TTC549 (cell line): ENCODE data around the gene TSC1.
"Not testable (repeated sequence)": the region's sequence is repeated elsewhere in the genome, so short reads cannot be mapped to it uniquely, and the experiment has no call there.

Experiments used
- FAIRE-seq: peaks from 2 replicates; lab custom pipeline; 2012; peaks lifted over from hg19 to GRCh38; lab: Jason Lieb, UNC

Gene TSC1

DNA sequence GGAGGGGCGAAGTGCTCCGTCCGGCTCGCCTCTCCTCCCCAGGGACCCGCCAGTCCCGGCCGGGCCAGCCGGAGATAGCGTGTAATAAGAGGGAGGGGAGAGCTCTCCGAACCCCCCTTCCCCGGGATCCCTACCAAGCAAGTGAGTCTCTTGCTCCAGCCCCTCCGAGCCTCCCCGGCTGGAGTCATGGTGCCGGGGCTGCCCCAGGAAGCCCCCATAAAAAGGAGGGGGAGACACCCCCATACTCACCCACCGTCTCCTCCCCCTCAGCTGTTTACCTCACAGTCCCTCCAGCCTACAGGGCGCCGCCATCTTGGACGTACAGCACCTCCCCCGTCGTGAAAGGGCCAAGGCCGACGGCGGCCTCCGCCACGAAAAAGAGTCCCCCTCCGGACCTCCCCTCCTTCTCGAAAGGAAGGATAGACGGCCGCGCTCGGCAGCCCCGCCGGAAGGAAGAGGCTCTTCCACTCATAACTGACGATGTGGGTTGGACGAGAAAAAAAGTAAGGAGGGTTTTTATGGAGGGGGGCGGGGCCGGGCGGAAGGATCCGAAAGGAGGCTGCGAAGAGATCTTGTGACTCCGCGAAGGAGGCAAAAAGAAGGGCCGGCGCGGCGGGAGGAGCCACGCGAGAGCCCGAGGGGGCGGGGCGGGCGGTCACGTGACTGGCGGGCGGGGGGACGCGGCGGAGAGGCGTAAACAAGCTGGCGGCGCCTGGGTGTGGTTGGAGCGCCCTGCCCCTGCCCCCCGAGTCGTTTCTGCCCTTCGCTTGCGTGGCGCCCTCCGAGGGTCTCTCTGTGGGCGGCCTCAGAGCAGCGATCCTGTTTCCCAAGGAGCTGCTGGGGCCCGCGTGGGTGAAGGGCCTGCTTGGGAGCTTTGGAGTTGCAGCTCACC lies at the start of gene TSC1:
Gene TSC1, minus strand, starts transcription at position 323 of the 892 bp plus-strand sequence. CDS start 15,744 bp downstream, outside the sequence.
- no peak for FAIRE-seq

DNA sequence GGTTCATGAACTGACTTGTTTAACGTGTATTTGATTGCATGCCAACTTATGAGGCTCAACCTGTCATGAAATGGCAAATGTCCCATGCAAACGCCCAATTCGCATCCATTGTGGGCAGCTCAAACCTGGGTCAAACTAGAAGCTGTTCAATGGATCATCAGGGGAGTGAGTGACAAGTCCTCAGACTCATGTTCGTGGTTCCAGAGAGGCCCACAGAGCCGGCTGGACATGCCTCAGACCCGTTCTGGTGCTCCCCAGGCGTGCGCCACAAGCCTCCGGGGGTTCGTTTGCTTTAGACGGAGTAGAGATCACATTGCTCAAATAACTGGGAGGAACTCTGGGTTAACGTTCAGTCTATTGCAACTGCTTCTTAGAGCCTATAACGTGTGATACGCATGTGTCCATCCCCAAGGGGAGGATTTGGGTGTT lies 49.1 kb upstream of the TSC1 start:
- no peak for FAIRE-seq

DNA sequence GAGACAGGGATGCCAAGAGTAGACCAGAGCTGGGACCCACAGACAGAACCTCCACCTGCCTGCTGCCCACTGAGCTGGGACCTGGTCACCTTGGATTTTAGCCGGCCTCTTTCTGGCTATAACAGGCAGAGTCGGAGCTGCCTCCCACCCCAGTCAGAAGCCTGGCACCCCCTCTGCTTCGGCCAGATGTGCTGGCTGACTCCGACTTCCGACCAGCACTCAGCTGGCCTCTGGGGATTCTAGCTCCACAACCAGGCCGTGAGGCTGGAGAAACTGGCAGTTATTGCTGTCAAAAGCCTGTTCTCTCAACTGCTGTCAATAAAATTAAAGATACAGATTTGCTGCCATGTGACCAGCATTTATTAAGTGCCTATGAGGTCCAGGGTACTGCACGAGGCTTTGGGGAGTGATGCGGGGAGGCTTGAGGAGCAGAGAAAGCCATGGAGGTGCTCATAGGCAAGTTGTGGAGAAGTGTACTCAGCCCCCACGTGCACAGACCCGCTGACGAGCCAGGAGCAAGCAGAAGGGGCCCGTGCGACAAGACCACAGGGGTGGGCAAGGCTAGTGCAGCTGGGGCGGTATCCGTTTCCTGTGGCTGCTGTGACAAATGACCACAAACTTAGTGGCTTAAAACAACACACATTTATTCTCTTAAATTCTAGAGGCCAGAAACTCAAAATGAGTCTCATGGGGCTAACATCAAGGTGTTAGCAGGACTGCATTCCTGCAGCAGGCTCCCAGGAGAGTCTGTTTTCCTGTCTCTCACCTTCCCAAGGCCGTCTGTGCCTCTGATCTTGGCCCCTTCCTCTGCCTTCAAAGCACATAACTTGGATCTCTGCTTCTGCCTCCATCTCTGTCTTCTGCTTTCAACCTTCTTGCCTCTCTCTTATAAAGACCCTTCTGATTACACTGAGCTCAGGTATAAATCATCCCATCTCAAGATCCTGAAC lies 47.2 kb upstream of the TSC1 start:
- FAIRE-seq: no peak

DNA sequence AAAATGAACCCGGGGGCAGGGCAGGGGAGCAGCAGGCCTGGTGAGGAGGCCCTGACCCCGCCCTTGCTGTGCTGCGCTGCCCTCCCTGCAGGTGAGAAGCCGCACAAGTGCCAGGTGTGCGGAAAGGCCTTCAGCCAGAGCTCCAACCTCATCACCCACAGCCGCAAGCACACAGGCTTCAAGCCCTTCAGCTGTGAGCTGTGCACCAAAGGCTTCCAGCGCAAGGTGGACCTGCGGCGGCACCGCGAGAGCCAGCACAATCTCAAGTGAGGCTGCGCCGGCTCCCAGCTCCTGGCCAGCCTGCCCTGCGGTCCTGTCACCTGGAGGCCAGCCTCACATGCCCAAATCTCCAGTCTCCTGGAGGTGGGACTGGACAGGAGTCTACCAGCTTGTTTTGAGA lies 46.4 kb upstream of the TSC1 start:
- no peak for FAIRE-seq

DNA sequence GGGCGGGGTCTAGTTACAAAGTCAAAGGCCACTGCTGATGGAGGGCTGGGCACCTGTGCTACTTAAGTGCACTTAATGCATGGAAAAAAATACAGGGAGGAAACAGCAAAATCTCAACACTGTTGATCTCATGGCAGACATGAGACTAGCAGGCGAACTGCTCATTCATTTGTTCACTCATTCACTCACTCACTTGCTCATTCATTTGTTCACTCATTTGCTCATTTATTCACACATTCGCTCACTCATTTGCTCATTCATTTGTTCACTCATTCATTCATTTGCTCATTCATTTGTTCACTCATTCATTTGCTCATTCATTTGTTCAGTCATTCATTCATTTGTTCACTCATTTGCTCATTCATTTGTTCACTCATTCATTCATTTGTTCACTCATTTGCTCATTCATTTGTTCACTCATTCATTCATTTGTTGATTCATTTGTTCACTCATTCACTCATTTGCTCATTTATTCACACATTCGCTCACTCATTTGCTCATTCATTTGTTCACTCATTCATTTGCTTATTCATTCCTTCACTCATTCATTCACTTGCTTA lies 45.7 kb upstream of the TSC1 start:
- not testable (repeated sequence) for FAIRE-seq

DNA sequence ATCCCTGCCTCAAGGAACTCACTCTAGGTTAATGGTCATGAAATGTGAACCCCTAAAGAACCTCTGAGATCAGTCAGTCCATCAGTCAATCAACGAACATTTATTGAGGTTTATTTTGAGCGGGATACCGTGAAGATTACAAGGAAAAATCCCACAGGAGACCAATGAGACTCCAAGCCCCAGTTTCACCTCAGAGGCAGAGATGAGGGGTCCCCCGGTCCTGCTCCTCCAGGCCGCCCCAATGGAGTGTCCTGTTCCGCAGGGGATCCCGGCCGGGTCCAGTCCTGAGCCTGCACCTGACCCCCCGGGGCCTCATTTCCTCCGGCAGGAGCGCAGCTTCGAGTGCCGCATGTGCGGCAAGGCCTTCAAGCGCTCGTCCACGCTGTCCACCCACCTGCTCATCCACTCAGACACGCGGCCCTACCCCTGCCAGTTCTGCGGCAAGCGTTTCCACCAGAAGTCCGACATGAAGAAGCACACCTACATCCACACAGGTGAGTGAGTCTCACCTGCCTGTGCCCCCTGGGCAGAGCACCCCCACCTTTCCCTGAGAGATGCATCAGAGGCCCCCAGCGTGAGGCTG lies 45.1 kb upstream of the TSC1 start:
- no peak for FAIRE-seq

DNA sequence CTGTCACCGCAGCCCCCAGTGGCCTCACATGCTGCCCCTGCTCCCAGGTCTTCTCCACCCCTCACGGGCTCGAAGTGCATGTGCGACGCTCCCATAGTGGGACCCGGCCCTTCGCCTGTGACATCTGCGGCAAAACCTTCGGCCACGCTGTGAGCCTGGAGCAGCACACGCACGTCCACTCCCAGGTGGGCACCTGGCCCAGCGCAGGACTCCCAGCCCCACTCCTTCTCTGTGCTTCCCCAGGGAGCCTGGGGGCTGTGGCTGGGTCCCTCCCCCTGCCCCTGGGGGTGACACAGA lies 44.5 kb upstream of the TSC1 start:
- FAIRE-seq: no peak

DNA sequence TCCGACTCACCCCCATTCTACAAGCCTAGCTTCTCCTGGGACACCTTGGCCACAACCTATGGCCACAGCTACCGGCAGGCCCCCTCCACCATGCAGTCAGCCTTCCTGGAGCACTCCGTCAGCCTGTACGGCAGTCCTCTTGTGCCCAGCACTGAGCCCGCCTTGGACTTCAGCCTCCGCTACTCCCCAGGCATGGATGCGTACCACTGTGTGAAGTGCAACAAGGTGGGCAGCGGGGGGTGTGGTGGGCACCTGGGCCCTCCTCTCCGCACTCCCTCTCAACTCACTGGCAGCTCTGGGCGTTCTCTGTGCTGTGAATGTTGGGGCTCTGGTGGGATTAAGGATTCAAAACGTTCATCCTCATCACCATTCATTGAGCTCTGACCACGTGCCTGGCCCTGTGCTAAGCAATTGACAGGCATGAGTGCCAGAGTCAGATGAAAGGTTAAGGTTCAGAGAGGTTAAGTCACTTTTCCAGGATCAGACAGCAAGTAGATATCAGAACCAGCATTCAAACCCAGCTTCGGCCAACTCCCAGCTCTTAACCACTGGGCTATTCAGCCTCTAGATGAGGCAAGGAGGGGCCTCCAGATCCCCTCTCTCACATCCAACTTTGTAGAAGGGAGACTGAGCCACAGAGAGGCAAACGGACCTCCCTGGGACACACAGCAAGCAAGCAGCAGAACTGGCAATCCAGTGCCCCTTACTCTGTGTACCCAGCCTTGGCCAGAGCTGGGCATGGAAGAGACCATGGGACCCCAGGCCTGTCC lies 44.0 kb upstream of the TSC1 start:
- FAIRE-seq: no peak

DNA sequence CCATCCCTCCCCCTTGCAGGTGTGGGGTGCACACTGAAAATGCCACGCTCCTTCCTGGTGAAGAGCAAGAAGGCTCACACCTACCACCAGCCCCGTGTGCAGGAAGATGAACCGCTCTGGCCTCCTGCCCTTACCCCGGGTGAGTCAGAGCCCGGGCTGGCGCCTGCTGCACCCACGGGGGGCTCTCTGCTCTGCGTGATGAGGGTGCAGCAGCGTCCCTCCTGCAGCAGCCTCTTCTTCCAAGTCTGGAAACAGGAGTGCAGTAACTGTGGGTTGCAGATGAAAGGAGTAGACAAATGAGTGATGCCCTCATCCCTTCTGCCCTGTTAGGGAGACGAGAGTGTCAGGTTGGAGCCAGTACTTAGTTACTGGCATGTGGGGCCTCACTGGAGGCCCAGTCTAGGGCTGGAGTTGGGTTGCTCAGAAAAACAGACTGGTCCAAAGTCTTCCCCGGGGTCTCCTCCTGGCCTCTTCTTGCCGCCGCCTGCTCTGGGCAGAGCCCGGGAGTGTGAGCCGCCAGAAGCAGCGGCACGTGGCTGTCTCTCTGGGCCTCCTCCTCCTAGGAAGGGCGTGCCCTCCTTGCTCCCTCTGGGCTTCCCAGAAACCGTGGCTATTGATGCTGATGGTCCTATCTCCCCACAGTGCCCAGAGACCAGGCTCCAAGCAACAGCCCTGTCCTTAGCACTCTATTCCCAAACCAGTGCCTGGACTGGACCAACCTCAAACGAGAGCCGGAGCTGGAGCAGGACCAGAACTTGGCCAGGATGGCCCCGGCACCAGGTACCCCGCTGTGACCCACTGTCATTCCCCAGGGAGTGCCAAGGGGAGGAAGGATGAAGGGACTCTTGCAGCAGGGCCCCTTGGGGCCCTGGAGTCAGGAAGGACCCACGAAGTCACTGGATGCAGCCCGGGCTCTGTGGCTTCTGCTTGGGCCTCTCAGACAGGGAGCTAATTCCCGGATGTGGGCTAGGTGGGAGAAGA lies 42.5 kb upstream of the TSC1 start:
- FAIRE-seq: no peak

DNA sequence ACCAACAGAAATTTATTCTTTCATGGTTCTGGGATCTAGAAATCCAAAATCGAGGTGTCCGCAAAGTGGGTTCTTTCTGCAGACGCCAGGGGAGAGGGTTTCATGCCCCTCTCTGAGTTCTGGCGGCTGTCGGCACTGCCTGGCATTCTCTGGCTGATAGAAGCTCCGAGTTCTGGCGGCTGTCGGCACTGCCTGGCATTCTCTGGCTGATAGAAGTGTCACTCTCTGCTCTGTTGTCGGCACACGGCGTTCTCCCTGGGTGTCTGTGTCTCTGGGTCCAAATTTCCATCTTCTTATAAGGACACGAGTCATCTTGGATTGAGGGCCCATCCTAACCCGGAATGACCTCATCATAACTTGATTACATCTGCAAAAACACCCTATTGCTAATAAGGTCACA lies 41.7 kb upstream of the TSC1 start:
- FAIRE-seq: no peak

DNA sequence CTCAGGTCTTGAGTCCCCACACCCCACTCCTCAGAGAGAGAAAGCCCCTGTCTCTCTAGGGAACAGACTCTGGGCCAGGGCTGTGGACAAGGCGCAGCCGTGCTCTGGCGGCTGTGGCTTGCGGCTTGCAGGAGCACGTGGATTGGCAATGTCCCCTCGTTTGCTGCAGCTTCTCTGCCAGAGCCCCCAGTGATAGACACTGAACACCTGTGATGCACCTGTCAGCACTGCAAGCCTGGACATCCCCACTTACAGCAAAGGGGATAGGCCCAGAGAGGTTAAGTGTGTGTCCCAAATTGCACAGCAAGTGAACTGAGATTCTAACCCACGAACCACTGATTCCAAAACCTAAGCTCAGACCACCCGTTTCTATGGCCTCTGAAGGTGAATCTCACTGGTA lies 41.1 kb upstream of the TSC1 start:
- no peak for FAIRE-seq

DNA sequence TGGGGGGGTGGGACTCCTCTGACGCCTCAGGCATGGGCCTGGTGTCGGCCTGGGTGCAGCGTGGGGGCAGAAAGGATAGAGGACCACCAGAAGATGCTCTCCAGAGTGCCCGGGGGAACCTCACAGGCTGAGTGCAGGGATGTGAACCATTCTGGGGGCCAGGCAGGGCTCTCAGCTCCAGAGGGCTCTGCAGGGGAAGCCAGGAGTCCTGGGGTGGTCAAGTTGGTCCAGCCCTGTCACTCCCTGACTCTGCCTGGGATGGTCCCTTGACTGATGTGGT lies 40.6 kb upstream of the TSC1 start:
- FAIRE-seq: no peak

DNA sequence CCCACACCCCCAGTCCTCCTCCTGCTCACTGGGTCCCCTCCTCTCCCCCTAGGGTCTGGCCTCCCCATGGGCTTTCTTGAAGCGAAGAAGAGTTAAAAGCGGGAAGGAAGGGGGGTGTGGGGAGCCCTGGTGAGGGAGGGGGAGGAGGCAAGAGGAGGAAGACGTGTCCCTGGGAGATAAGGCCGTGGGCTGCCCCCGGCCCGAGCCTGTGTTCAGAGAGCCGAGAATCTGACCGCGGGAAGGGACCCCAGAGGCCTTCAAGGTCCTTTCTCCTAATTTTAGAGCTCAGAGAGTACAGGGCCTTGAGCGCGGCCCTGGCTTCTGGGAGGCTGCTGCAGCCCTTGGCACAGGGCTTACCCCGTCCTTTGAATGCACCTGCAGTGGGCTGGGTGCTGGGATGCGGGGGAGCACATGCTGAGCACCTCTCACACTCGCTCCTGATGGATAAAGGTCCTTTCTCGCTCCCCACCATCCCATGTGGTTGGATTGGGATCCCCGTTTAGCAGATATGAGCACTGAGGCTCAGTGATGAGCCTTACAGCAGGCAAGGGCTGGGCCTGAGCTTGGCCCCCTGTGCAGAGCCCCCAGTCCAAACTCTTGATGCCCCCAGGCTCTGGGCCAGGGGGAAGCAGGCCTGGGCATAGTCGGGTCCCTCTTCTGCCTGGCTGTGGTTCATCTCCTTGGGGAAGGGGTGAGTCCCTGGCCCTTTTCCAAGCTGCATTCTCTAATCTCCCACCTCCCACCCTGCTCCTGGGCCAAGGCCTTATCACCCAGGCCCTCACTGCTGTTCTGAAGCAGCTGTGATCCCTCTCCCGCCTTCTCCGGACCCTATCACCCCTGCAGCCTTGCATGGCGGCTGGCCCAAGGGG lies 40.0 kb upstream of the TSC1 start:
- FAIRE-seq: no peak

DNA sequence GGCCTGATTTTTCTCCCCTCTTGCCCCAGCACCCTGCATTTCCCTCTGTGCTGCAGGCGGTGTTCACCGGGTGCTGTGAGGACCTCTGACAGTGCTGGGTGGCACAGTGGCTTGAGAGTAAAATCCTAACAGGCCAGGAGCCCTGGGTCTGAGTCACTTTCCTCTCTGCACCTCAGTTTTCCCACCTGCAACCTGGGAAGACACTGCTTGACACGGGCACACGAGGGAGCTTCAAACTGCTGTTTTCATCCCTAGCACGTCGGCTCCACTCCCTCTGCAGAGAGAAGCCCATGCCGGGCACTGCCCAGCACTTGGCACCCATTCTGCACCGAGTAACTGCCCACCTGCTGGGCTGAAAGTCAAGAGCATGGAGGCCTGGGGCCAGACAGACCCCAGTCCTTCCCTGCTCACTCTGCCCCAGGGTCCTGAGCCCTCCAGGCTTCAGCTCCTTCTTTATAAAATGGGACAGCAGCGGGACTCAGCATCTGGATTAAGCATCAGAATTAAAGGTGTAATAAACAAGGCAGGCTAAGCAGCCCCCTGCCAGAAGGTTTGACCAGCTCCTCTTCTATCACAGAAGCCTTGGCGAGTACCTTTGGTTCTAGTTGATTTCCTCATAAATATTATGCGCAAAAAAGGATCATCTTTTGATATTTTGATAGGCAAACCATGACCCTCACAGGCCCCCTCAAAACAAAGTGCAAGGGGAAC lies 39.2 kb upstream of the TSC1 start:
- FAIRE-seq: no peak

DNA sequence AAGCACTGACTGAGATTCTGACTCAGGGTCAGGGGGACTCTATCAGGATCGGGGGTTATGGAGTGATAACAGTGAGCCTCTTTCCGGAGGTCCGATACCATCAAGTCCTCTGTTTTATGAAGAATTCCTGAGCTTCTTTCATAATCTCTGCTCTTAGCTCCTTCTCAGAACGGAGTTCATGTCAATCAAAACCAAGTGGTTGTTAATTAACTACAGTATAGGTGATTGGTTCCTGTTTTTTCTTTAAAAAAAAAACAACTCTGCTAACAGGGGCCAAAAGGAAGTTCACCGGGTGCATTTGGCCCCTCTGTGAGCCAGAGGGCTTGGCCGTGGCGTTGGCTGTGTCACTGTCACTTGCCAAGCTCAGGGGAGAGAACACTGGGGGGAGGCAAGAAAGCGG lies 38.0 kb upstream of the TSC1 start:
- no peak for FAIRE-seq

DNA sequence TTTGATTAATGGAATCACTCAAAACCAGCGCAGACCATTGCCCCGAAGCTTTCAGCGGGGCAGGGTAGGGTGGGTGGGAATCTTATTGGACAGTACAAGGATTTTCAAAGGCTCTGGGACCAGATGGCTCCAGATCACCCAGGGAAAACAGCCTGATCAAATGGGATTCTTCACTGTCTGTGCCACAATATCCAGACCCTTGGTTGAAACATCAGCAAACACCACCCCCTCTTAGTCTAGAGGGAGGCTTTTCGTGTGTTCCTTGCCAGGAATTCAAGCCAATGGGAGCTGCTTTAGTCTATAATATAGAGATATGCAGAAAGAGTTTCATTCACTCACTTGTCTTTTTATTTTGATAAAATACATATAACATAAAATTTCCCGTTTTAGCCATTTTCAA lies 35.7 kb upstream of the TSC1 start:
- FAIRE-seq: no peak

DNA sequence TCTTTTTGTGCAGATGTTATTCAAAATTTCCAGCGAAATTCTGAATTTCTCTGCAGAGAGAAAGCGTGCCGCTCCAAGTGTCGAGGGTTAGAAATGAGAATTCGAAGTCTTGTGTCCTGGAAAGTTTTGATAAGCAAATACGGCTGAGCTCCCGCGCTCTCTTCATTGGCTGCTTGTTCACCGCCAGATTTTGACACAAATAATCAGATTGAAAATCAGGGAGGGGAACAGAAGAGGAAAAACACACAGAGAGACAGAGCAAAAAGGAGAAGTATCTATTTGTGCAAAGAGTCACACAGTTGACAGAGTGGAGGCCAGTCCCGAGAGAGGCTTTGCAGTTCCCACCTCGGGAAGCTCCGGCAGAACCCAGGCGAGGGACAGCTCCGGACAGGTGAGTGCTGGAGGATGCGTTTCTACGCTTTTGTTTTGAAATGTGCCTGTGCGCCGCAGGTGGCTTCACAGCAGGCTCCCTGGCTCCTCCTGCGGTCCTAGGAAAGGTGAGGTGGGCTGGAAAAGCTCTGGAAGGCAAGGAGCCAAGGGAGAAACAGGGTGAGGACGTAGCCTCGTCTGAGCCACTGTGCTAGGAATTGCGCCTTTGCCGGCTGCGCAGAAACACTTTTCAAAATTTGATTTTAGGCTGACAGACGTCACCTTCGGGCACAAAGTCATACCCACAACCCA lies 34.2 kb upstream of the TSC1 start, which contains the start of gene GFI1B:
Gene GFI1B, plus strand, starts transcription at position 244 of the 681 bp plus-strand sequence. CDS start 7,985 bp downstream, outside the sequence.
- no peak for FAIRE-seq

DNA sequence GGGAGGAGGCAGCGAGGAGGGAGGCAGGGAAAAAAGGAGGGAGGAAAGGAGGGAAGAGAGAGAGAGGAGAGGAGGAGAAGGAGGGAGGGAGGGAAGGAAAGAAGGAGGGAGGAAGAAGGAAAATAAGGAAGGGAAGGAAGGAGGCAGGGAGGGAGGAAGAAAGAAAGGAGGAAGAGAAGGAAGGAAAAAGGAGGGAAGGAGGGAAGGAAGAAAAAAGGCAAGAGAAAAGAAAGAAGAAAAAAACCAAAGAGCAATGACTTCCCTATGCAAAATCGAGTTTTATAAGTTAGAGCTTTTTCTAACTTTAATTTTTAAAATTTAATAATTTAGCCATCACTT lies 33.7 kb upstream of the TSC1 start:
- FAIRE-seq: no peak

DNA sequence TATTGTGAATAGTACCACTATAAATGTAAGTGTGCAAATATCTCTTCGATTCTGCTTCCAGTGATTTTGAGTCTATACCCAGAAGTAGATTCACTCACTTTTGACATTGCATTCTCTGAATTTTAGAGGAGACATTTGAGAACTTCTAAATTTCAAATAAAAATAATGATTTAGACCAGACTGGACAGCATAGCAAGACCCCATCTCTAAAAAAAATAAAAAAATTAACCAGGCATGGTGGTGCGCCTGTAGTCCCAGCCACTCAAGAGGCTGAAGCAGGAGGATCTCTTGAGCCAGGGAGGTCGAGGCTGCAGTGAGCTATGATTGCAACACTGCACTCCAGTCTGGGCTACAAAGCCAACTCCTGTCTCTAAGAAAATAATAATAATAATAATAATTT lies 32.2 kb upstream of the TSC1 start:
- FAIRE-seq: no peak
